CD4-positive, alpha-beta T cell (primary cell): ENCODE results near the gene SLC17A4. TPM values are rescaled to one million over a fixed set of nuclear protein-coding genes. Genes with fewer than 3 reads are reported as not detected.

Source experiments
- ATAC-seq: fragments of 200-7000 bp; cut with Tn5 transposase; one replicate; pipeline ENCODE4 v1.10.0; 2022; ENCODE audit warnings: mild to moderate bottlenecking; ENCODE audit not compliant: poor library complexity
- CTCF ChIA-PET: fragments of 350-600 bp; sonication (Branson Sonifier 250); formaldehyde crosslinking; loops from one replicate; lab custom pipeline; 2021; ENCODE audit warnings: antibody characterized with exemption, inconsistent platforms; lab: Charles Lee
- POLR2A ChIA-PET: fragments of 350-600 bp; sonication (Branson Sonifier 250); formaldehyde crosslinking; loops from one replicate; lab custom pipeline; 2021; ENCODE audit warnings: antibody characterized with exemption, inconsistent platforms; lab: Charles Lee
- DNase-seq, 14 experiments: peaks; one replicate each; pipeline ENCODE4 v3.0.0-alpha.2; 2013 to 2020; ENCODE audit warnings: mixed read lengths in 2 of 14
- H3K27ac ChIP-seq, 2 donors: one replicate each; pipeline versions ENCODE4 v1.5.1 to v1.7.0; 2013; ENCODE audit warnings: low read length in 2 of 2, low read depth in 1 of 2, mild to moderate bottlenecking in 1 of 2
- H3K27me3 ChIP-seq, 2 experiments: 1 replicate in 1 of 2; 2 replicates in 1 of 2; pipeline versions ENCODE4 v1.6.1 to v1.7.0; 2013; ENCODE audit warnings: low read length in 2 of 2, control low read depth in 1 of 2, mild to moderate bottlenecking in 1 of 2, moderate library complexity in 1 of 2; ENCODE audit not compliant: insufficient read depth in 2 of 2, control insufficient read depth in 1 of 2
- H3K36me3 ChIP-seq: one replicate; pipeline ENCODE4 v1.6.1; 2013; ENCODE audit warnings: low read length, control low read depth; ENCODE audit not compliant: insufficient read depth
- H3K4me1 ChIP-seq: one replicate; pipeline ENCODE4 v1.6.1; 2013; ENCODE audit warnings: low read length, control low read depth; ENCODE audit not compliant: insufficient read depth
- H3K4me3 ChIP-seq: one replicate; pipeline ENCODE4 v1.5.1; 2013; ENCODE audit warnings: mild to moderate bottlenecking, low read length, moderate library complexity
- H3K9me3 ChIP-seq, 2 experiments: 1 replicate in 1 of 2; 2 replicates in 1 of 2; pipeline versions ENCODE4 v1.6.1 to v1.7.0; 2013; ENCODE audit warnings: low read length in 2 of 2, mild to moderate bottlenecking in 2 of 2, control low read depth in 1 of 2, moderate library complexity in 1 of 2; ENCODE audit not compliant: control insufficient read depth in 1 of 2, insufficient read depth in 1 of 2
- H3K27ac Mint-ChIP-seq: one replicate; pipeline ENCODE4 v1.8.0; 2020; ENCODE audit warnings: mixed read lengths
- H3K27me3 Mint-ChIP-seq: one replicate; pipeline ENCODE4 v1.8.0; 2021; ENCODE audit warnings: mixed read lengths
- H3K36me3 Mint-ChIP-seq: one replicate; pipeline ENCODE4 v1.8.0; 2021; ENCODE audit warnings: low read depth, mixed read lengths
- H3K4me1 Mint-ChIP-seq: one replicate; pipeline ENCODE4 v1.8.0; 2021; ENCODE audit warnings: low read depth, mixed read lengths
- H3K4me3 Mint-ChIP-seq: one replicate; pipeline ENCODE4 v1.8.0; 2020; ENCODE audit warnings: mild to moderate bottlenecking, mixed read lengths
- H3K9me3 Mint-ChIP-seq: one replicate; pipeline ENCODE4 v1.8.0; 2020; ENCODE audit warnings: mixed read lengths
- intact Hi-C, 2 experiments: fragments of 100-400 bp; cut with DNase I in 1 of 2; cut with micrococcal nuclease in 1 of 2; formaldehyde crosslinking; loops; one replicate each; pipeline versions ENCODE4 v1.15.1 to v1.9.0; 2023 to 2025; cut with DNase I, micrococcal nuclease
- total RNA-seq, 174 experiments: library from RNA in 2 of 174; stranded (reverse) in 2 of 174; gene quantifications; one replicate each; pipeline ENCODE4 v1.2.3 and lab custom pipeline; 2021 to 2026
- TF ChIP-seq, protein P1 (sequence below): fragments of 200-600 bp; IDR thresholded peaks from one replicate; pipeline ENCODE4 v1.8.0; 2022; ENCODE audit warnings: antibody characterized with exemption, mild to moderate bottlenecking

SLC17A4 gene
- total RNA-seq, 2 experiments from 2014 or later = not detected

DNA sequence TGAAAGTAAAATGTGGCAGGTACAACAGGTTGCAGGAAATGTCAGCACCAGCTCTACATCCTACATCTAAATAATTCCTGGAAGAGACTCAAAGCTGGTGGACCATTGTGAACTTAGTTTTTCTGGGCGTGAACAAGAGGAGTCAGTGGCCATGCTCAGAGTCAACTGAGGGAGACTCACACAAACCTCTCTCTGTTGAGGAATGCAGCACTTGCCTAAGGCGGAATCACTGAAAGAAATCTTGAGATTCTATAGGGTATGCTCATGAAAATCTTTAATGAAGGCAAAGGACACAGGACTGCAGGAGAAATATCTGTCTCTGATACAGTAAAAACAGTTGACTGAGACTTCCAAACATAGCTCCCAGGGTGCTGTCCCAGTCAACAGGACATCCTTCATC, 22.5 kb downstream of the SLC17A4 start:
- Mint-ChIP-seq H3K9me3 (no peaks in the 10 kb centered on the region), H3K4me1 (no peaks in the 10 kb centered on the region)
- TF ChIP-seq, protein P1, sequence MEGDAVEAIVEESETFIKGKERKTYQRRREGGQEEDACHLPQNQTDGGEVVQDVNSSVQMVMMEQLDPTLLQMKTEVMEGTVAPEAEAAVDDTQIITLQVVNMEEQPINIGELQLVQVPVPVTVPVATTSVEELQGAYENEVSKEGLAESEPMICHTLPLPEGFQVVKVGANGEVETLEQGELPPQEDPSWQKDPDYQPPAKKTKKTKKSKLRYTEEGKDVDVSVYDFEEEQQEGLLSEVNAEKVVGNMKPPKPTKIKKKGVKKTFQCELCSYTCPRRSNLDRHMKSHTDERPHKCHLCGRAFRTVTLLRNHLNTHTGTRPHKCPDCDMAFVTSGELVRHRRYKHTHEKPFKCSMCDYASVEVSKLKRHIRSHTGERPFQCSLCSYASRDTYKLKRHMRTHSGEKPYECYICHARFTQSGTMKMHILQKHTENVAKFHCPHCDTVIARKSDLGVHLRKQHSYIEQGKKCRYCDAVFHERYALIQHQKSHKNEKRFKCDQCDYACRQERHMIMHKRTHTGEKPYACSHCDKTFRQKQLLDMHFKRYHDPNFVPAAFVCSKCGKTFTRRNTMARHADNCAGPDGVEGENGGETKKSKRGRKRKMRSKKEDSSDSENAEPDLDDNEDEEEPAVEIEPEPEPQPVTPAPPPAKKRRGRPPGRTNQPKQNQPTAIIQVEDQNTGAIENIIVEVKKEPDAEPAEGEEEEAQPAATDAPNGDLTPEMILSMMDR = no peak

GRCh38 chr6:25777856-25778649, 23.5 kb downstream of the SLC17A4 start:
- no peaks in the 10 kb centered on the region for H3K36me3 ChIP-seq
- no peaks in the 10 kb centered on the region for H3K9me3 ChIP-seq
- Mint-ChIP-seq H3K27ac (no peak overlapping the region), H3K36me3 (no peaks in the 10 kb centered on the region), H3K27me3 (peaks cover 9% of the 10 kb centered on the region), H3K9me3 (no peaks in the 10 kb centered on the region), H3K4me3 (no peak overlapping the region), H3K4me1 (no peaks in the 10 kb centered on the region)
- ChIA-PET CTCF (no interaction called here), POLR2A (interaction anchor here (0.6 kb wide), 2 partner anchors 431 to 1333 kb away, joined by 3 to 4 read pairs; no protein-coding TSS in a partner anchor)
- no peak overlapping the region for H3K27ac ChIP-seq
- DNase-seq = no peak
- ATAC-seq = no peak
- H3K27me3 ChIP-seq = no peaks in the 10 kb centered on the region
- H3K4me3 ChIP-seq = no peak overlapping the region
- intact Hi-C loops = no loop called here
- TF ChIP-seq, protein P1 = no peak
- no peaks in the 10 kb centered on the region for H3K4me1 ChIP-seq

More for the DNA sequence above, 22.5 kb downstream of the SLC17A4 start:
- POLR2A ChIA-PET = no interaction called here
- H3K36me3 Mint-ChIP-seq = no peaks in the 10 kb centered on the region
- DNase-seq = no peak
- intact Hi-C loops = no loop called here
- Histone ChIP-seq H3K27me3 (no peaks in the 10 kb centered on the region), H3K36me3 (no peaks in the 10 kb centered on the region), H3K4me3 (no peak overlapping the region), H3K27ac (no peak overlapping the region), H3K9me3 (no peaks in the 10 kb centered on the region), H3K4me1 (no peaks in the 10 kb centered on the region)
- no peak overlapping the region for H3K4me3 Mint-ChIP-seq
- no peak for ATAC-seq
- no peak overlapping the region for H3K27ac Mint-ChIP-seq
- peaks cover 13% of the 10 kb centered on the region for H3K27me3 Mint-ChIP-seq
- CTCF ChIA-PET = no interaction called here

DNA sequence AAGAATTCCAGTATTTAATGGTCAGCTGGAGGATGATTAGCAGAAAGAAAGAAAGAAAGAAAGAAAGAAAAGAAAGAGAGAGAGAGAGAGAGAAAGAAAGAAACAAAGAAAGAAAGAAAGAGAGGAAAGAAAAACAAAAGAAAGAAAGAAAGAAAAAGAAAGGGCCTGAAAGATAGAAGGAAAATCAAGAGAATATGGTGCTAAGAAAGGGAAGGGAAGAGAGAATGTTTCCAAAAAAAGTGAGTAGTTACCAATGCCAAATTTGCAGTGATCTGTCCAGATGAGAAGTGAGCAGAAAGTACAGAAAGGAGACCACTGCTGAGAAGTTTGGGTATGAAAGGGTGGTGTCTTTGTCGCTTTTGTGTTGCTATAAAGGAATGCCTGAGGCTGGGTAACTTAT, 26.6 kb downstream of the SLC17A4 start:
- DNase-seq (no peak), ATAC-seq (no peak)
- H3K27me3 ChIP-seq = no peaks in the 10 kb centered on the region
- POLR2A ChIA-PET = no interaction called here
- no peaks in the 10 kb centered on the region for H3K36me3 Mint-ChIP-seq
- H3K4me1 ChIP-seq = no peaks in the 10 kb centered on the region
- intact Hi-C loops = no loop called here
- no peak overlapping the region for H3K4me3 Mint-ChIP-seq
- no peak overlapping the region for H3K27ac ChIP-seq
- no peaks in the 10 kb centered on the region for H3K4me1 Mint-ChIP-seq
- peaks cover 9% of the 10 kb centered on the region for H3K27me3 Mint-ChIP-seq
- TF ChIP-seq, protein P1 = no peak
- no peak overlapping the region for H3K4me3 ChIP-seq
- no peaks in the 10 kb centered on the region for H3K9me3 ChIP-seq
- no peak overlapping the region for H3K27ac Mint-ChIP-seq
- H3K9me3 Mint-ChIP-seq = no peaks in the 10 kb centered on the region
- no peaks in the 10 kb centered on the region for H3K36me3 ChIP-seq
- CTCF ChIA-PET = no interaction called here
